ENCODE measurements around the gene GNA12.

GRCh38 chr7:2716906-2717292 is 127.2 kb downstream of the GNA12 start:
- TF ChIP-seq CTCF (IDR thresholded peaks at IDR 0.05; ENCODE audit: low read depth, low read length, missing input control): no peak
- no peak for TF ChIP-seq TAF1 (conservative IDR thresholded peaks at IDR 0.05)
- TF ChIP-seq FOXA1 (IDR thresholded peaks at IDR 0.05): no peak
- TF ChIP-seq, protein P1, sequence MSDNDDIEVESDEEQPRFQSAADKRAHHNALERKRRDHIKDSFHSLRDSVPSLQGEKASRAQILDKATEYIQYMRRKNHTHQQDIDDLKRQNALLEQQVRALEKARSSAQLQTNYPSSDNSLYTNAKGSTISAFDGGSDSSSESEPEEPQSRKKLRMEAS (IDR thresholded peaks at IDR 0.05): no peak
- no peak for TF ChIP-seq HNF4G (IDR thresholded peaks at IDR 0.05)
- TF ChIP-seq ZBTB33 (IDR thresholded peaks at IDR 0.05): no peak
- TF ChIP-seq, protein P2, sequence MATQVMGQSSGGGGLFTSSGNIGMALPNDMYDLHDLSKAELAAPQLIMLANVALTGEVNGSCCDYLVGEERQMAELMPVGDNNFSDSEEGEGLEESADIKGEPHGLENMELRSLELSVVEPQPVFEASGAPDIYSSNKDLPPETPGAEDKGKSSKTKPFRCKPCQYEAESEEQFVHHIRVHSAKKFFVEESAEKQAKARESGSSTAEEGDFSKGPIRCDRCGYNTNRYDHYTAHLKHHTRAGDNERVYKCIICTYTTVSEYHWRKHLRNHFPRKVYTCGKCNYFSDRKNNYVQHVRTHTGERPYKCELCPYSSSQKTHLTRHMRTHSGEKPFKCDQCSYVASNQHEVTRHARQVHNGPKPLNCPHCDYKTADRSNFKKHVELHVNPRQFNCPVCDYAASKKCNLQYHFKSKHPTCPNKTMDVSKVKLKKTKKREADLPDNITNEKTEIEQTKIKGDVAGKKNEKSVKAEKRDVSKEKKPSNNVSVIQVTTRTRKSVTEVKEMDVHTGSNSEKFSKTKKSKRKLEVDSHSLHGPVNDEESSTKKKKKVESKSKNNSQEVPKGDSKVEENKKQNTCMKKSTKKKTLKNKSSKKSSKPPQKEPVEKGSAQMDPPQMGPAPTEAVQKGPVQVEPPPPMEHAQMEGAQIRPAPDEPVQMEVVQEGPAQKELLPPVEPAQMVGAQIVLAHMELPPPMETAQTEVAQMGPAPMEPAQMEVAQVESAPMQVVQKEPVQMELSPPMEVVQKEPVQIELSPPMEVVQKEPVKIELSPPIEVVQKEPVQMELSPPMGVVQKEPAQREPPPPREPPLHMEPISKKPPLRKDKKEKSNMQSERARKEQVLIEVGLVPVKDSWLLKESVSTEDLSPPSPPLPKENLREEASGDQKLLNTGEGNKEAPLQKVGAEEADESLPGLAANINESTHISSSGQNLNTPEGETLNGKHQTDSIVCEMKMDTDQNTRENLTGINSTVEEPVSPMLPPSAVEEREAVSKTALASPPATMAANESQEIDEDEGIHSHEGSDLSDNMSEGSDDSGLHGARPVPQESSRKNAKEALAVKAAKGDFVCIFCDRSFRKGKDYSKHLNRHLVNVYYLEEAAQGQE (IDR thresholded peaks at IDR 0.05): no peak
- TF ChIP-seq GABPA (IDR thresholded peaks at IDR 0.05 in 1 of 2, conservative IDR thresholded peaks at IDR 0.05 in 1 of 2): no peak
- TF ChIP-seq SP1 (IDR thresholded peaks at IDR 0.05): no peak
- TF ChIP-seq RXRA (IDR thresholded peaks at IDR 0.05): no peak
- no peak for TF ChIP-seq HNF4A (conservative IDR thresholded peaks at IDR 0.05)
- TF ChIP-seq JUND (IDR thresholded peaks at IDR 0.05): no peak
- TF ChIP-seq RAD21 (IDR thresholded peaks at IDR 0.05): no peak
- no peak for TF ChIP-seq YY1 (IDR thresholded peaks at IDR 0.05)

All from liver (tissue), 3 donors.